ENCODE data around the gene EVPL.

GRCh38 chr17:76005263-76006149 is 21.6 kb downstream of the EVPL start:
- peak; percentile 97 for TF ChIP-seq RAD21 (CRISPR knock-in tag; IDR thresholded peaks at IDR 0.05)
- TF ChIP-seq, protein P1, sequence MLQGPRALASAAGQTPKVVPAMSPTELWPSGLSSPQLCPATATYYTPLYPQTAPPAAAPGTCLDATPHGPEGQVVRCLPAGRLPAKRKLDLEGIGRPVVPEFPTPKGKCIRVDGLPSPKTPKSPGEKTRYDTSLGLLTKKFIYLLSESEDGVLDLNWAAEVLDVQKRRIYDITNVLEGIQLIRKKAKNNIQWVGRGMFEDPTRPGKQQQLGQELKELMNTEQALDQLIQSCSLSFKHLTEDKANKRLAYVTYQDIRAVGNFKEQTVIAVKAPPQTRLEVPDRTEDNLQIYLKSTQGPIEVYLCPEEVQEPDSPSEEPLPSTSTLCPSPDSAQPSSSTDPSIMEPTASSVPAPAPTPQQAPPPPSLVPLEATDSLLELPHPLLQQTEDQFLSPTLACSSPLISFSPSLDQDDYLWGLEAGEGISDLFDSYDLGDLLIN (CRISPR knock-in tag; IDR thresholded peaks at IDR 0.05; ENCODE audit: borderline replicate concordance) = no peak
- TF ChIP-seq NONO (IDR thresholded peaks at IDR 0.05) = no peak
- no peak for TF ChIP-seq NONO (CRISPR knock-in tag; conservative IDR thresholded peaks at IDR 0.05)
- TF ChIP-seq ZNF232 (CRISPR knock-in tag; IDR thresholded peaks at IDR 0.05; ENCODE audit: borderline replicate concordance) = no peak

Data from HepG2 (cell line).